DND-41 (cell line): ENCODE results near the gene PRKCA.

Experiments
- ATAC-seq: fragments of 200-7000 bp; cut with Tn5 transposase; 3 replicates; pipeline ENCODE4 v1.9.1; 2021; ENCODE audit warnings: low read depth; ENCODE audit not compliant: insufficient read depth
- DNase-seq: peaks from one replicate; pipeline ENCODE4 v3.0.0-alpha.2; 2020
- H2AFZ ChIP-seq: 2 replicates; pipeline ENCODE4 v1.6.0; 2012; ENCODE audit warnings: low read depth, low read length
- H3K27ac ChIP-seq: 2 replicates; pipeline ENCODE4 v1.5.1; 2012; ENCODE audit warnings: low read length, inconsistent platforms
- H3K27me3 ChIP-seq: fragments of 200-600 bp; sonication (generic); 2 replicates; pipeline ENCODE4 v1.6.0; 2012; ENCODE audit warnings: low read length, mild to moderate bottlenecking, inconsistent platforms; ENCODE audit not compliant: insufficient read depth, poor library complexity
- H3K36me3 ChIP-seq: 2 replicates; pipeline ENCODE4 v1.5.1; 2012; ENCODE audit warnings: low read length, inconsistent platforms; ENCODE audit not compliant: insufficient read depth
- H3K4me1 ChIP-seq: 2 replicates; pipeline ENCODE4 v1.5.1; 2012; ENCODE audit warnings: mild to moderate bottlenecking, low read length; ENCODE audit not compliant: insufficient read depth
- H3K4me2 ChIP-seq: 2 replicates; pipeline ENCODE4 v1.6.0; 2012; ENCODE audit warnings: mild to moderate bottlenecking, moderate library complexity, low read length, inconsistent platforms; ENCODE audit not compliant: insufficient read depth
- H3K4me3 ChIP-seq, 2 experiments: fragments of 200-600 bp in 1 of 2; shearing (Covaris generic) in 1 of 2; 2 replicates each; pipeline ENCODE4 v1.5.1; 2012 to 2016; ENCODE audit warnings: inconsistent platforms in 2 of 2, low read length in 2 of 2, mild to moderate bottlenecking in 2 of 2, low read depth in 1 of 2, moderate library complexity in 1 of 2
- H3K79me2 ChIP-seq: 2 replicates; pipeline ENCODE4 v1.6.0; 2012; ENCODE audit warnings: low read length, inconsistent platforms; ENCODE audit not compliant: insufficient read depth
- H3K9ac ChIP-seq: 2 replicates; pipeline ENCODE4 v1.6.0; 2012; ENCODE audit warnings: low read depth, mild to moderate bottlenecking, inconsistent platforms, low read length, moderate library complexity
- H3K9me3 ChIP-seq: 2 replicates; pipeline ENCODE4 v1.5.1; 2012; ENCODE audit warnings: low read length, moderate library complexity, mild to moderate bottlenecking, inconsistent platforms; ENCODE audit not compliant: insufficient read depth, severe bottlenecking
- H4K20me1 ChIP-seq: 2 replicates; pipeline ENCODE4 v1.6.0; 2012; ENCODE audit warnings: low read length; ENCODE audit not compliant: insufficient read depth
- EZH2 ChIP-seq: IDR thresholded peaks from 3 replicates; pipeline ENCODE4 v1.6.1; 2012; ENCODE audit warnings: borderline replicate concordance, low read depth, mild to moderate bottlenecking, moderate library complexity, low read length, inconsistent platforms; ENCODE audit not compliant: severe bottlenecking
- TF ChIP-seq, protein P1 (sequence below): IDR thresholded peaks from 2 replicates; pipeline ENCODE4 v1.5.1; 2012; ENCODE audit warnings: borderline replicate concordance, low read length, moderate library complexity, mild to moderate bottlenecking; ENCODE audit not compliant: poor library complexity, severe bottlenecking; ENCODE audit errors: extremely low read depth

The PRKCA gene

DNA sequence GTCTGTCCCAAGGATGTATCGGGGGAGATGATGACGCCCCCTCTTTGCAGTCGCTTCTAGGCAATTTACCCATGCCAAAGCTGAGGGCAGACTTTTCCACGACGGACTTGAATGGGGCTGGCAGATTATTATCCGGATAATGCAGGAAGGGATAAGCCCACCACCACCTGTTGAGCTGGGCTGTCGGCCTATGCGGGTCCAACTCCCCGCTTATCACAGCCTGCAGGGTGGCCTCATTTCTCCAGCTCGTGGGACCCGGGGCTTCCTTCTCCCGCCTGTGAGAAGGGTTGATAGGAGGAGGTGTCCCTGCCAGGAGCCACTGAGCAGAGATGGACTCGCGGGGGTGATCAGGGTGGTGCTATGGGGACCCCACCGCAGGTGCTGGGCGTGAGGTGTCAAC, 533.1 kb downstream of the PRKCA start:
- no peak overlapping the region for H3K9ac ChIP-seq
- H3K27me3 ChIP-seq = peaks cover 2% of the 10 kb centered on the region
- no peaks in the 10 kb centered on the region for H3K79me2 ChIP-seq
- H3K4me3 ChIP-seq = no peak overlapping the region
- no peak overlapping the region for H2AFZ ChIP-seq
- ATAC-seq (no peak), DNase-seq (no peak)
- H3K9me3 ChIP-seq = no peaks in the 10 kb centered on the region
- peaks cover 3% of the 10 kb centered on the region; the same call in 1 of the 2 replicates for H4K20me1 ChIP-seq
- no peaks in the 10 kb centered on the region for H3K4me1 ChIP-seq
- H3K36me3 ChIP-seq = no peaks in the 10 kb centered on the region
- no peak for TF ChIP-seq EZH2
- TF ChIP-seq, protein P1, sequence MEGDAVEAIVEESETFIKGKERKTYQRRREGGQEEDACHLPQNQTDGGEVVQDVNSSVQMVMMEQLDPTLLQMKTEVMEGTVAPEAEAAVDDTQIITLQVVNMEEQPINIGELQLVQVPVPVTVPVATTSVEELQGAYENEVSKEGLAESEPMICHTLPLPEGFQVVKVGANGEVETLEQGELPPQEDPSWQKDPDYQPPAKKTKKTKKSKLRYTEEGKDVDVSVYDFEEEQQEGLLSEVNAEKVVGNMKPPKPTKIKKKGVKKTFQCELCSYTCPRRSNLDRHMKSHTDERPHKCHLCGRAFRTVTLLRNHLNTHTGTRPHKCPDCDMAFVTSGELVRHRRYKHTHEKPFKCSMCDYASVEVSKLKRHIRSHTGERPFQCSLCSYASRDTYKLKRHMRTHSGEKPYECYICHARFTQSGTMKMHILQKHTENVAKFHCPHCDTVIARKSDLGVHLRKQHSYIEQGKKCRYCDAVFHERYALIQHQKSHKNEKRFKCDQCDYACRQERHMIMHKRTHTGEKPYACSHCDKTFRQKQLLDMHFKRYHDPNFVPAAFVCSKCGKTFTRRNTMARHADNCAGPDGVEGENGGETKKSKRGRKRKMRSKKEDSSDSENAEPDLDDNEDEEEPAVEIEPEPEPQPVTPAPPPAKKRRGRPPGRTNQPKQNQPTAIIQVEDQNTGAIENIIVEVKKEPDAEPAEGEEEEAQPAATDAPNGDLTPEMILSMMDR = no peak
- no peak overlapping the region for H3K4me2 ChIP-seq
- H3K27ac ChIP-seq = no peak overlapping the region

DNA sequence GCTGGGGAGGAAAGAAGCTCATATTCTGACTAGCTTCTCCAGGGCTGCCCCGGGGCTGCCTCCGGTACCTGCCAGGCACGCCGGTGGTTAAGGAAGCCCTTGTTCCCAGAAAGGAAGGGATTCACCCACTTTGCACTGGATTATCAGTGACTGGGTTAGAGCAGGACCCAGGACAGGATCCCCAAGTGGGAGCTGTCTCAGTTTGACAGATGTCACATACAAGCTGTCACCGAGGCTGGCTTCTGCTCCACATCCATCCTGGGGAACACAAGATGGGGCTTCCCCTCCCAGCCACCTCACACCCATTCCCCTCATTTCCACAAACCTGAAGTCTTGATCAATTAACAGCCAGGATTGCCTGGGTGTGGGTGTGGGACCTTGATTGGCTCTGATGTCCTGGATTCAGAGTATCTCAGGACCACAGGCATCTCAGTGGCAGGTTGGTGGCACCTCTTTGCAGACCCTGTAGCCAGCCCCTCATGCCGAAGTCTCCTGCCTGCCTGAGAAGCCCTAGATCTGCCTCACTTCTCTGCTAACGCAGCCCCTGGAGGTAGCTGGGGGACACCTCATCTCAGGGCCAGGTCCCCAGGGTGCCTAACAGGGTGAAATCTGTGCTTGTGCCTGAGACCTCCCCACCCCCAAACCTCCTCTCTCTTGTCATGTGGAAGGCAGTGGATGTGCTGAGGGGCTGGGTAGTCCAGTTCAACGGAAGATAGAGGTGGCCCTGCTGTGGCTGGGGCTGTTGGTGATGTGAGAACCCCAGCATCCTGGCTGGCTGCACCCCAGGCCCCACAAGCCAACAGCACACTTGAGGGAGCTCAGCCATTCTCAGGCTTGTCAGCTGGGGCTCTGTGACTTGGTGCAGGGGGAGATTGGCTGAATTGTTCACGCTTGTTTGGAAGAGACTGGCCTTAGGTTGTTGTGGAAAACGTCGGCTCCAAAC, 533.9 kb downstream of the PRKCA start:
- H4K20me1 ChIP-seq = peaks cover 3% of the 10 kb centered on the region; the same call in 1 of the 2 replicates
- no peaks in the 10 kb centered on the region for H3K4me1 ChIP-seq
- DNase-seq (no peak), ATAC-seq (no peak)
- no peaks in the 10 kb centered on the region for H3K36me3 ChIP-seq
- H3K27me3 ChIP-seq = no peaks in the 10 kb centered on the region
- H2AFZ ChIP-seq = no peak overlapping the region
- H3K4me2 ChIP-seq = no peak overlapping the region
- no peaks in the 10 kb centered on the region for H3K79me2 ChIP-seq
- H3K4me3 ChIP-seq = no peak overlapping the region
- H3K27ac ChIP-seq = no peak overlapping the region
- no peaks in the 10 kb centered on the region for H3K9me3 ChIP-seq
- no peak for TF ChIP-seq EZH2
- TF ChIP-seq, protein P1 = no peak
- H3K9ac ChIP-seq = no peak overlapping the region

DNA sequence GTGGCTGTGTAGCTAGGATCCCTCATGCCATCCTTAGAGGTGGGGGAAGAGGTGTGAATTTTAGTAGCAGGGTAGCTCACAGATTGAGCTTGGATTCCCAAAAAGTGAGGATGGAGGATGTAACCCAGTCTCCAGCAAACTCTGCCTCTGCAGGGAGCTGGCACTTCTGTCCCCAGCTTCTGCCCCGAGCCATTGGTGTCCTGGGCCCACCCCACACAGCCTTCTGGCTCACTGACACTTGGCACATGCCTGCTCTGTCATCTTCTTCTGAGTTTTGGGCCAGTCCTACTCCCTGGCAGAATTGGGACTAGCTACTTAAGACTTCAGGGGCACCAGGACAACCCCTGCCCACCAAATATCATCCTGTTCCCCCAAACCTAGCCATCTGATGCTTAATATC, 534.8 kb downstream of the PRKCA start:
- Histone ChIP-seq H3K27me3 (no peaks in the 10 kb centered on the region), H3K36me3 (no peaks in the 10 kb centered on the region)
- TF ChIP-seq, protein P1 = no peak
- TF ChIP-seq EZH2 = no peak

More for the DNA sequence above, 534.8 kb downstream of the PRKCA start:
- Histone ChIP-seq H3K9ac (no peak overlapping the region), H3K4me1 (no peaks in the 10 kb centered on the region), H3K9me3 (no peaks in the 10 kb centered on the region), H3K4me2 (no peak overlapping the region), H3K79me2 (no peaks in the 10 kb centered on the region), H4K20me1 (peaks cover 3% of the 10 kb centered on the region; the same call in 1 of the 2 replicates), H2AFZ (no peak overlapping the region), H3K4me3 (no peak overlapping the region), H3K27ac (no peak overlapping the region)
- DNase-seq (no peak), ATAC-seq (no peak)
